GM18499 (cell line): ENCODE results near the gene IL17RA.

Experiments
- ATAC-seq: cut with Tn5 transposase; IDR thresholded peaks from one replicate; pipeline ENCODE4 v1.9.1; 2021; ENCODE audit warnings: moderate number of reproducible peaks; ENCODE audit not compliant: insufficient read depth, unreplicated experiment

Gene IL17RA

DNA sequence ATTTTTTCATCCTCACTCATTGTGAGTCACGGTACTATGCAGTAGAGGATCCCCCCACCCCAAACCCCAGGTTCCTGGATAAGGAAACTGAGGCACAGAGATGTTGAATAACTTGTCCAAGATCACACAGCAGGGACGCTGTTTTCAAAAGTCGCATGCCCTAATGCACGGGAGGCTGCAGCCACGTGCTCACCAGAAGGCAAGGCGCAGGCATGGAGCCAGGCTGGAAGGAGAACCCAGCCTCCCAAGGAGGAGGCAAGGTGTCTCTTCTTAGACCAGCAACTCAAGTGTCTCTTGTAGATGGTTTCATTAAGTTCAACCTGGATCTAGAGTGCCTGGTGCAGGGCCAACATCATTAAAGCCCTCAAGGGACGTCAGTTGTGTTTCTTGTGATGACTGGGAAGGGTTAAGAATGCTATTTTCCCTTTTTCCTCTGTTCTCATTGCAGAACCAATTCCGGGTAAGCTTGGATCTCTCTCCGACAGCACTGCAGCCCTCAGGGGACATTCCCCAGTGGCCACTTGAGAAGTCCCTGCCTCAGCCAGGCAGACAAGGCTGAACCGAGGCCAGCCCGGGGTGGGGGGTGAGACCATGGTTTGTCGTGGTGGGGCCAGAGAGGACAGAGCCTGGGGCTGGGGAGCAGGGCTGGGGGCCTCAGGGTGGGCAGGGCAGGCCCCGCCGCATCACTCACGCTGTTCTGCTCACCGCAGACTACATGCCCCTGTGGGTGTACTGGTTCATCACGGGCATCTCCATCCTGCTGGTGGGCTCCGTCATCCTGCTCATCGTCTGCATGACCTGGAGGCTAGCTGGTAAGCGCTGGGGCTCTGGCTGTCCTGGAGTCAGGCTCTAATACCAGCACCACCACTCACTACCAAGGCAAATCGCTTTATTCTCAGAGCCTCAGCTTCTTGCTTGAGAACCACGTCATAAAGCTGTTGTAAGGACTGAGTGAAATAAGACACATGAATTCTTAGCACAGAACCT lies 20.6 kb downstream of the IL17RA start:
- no peak for ATAC-seq

DNA sequence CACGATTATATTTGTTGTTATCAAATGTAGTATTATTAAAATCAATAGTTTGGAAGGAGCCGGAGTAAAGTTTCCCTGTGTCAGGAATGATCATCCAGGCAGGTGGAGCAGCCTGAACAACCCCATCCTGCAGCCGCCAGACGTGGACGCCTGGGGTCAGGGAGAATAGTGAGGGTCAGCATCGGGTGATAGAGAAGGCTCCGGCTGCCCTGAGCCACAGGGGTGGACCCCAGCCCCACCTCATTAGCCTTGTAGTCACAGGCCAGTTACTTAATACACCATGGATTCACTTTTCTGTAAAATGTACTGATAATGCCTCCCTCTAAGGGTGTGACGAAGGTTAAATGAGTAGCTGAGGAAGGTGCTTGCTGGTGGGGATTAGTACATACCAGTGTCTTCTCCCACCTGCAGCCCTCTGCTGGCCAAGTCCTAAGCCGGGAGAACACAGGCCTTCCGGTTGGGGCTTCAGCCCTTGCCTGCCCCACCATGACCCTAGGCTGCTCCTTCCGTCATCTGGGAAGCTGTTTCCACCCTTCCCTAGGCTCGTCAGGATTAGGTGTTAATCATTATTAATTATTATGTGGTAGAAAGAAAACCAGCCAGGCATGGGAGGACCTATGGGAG lies 21.5 kb downstream of the IL17RA start:
- no peak for ATAC-seq

DNA sequence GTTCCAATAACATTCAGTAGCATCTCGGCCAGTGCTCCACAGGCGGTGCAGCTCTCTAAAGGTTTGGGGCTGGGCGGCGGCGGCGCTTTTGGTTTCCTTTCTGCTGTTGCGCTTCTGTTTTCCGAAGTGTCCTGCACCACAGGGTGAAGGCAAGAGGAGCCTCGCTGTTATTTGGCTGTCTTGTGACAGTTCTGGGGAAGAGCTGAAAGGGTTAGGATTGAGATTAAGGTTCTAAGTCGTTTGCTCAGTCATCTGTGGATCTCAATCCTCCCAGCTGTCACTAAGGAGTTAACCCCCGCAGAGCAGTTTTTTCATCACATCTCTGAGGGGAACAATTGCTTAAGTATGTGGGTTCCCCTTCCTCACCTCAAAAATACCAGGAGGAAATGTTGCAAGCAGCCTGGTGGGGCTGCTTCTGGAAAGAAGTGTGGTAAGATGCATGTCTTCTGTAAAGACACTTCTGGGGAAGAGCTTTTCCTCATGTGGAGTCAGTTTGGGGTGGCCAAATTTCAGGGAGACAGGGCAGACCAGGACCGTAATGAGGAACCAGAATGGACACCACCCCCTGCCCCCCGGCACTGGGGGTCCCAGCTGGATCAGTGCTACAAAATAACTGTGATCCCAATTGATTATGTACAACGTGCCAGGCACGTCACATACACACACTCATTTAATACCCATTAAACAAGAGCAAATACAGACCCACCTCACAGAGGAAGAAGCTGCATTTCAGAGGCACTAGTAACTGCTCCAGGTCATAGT lies 22.2 kb downstream of the IL17RA start:
- ATAC-seq = no peak

DNA sequence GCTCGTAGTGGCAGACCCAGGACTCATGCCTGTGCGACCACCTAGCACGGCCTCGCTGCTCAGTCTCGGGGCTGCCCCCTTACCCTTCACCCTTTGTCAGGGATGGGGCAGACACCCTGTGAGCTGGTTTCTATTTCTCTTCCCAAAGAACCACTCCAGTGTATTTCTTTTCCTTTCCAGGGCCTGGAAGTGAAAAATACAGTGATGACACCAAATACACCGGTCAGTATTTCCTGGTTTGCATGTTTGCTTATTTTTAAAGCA lies 22.7 kb downstream of the IL17RA start:
- no peak for ATAC-seq

DNA sequence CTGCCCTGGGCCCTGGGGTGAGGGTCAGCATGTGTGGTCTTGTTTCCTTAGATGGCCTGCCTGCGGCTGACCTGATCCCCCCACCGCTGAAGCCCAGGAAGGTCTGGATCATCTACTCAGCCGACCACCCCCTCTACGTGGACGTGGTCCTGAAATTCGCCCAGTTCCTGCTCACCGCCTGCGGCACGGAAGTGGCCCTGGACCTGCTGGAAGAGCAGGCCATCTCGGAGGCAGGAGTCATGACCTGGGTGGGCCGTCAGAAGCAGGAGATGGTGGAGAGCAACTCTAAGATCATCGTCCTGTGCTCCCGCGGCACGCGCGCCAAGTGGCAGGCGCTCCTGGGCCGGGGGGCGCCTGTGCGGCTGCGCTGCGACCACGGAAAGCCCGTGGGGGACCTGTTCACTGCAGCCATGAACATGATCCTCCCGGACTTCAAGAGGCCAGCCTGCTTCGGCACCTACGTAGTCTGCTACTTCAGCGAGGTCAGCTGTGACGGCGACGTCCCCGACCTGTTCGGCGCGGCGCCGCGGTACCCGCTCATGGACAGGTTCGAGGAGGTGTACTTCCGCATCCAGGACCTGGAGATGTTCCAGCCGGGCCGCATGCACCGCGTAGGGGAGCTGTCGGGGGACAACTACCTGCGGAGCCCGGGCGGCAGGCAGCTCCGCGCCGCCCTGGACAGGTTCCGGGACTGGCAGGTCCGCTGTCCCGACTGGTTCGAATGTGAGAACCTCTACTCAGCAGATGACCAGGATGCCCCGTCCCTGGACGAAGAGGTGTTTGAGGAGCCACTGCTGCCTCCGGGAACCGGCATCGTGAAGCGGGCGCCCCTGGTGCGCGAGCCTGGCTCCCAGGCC lies 23.7 kb downstream of the IL17RA start:
- no peak for ATAC-seq

DNA sequence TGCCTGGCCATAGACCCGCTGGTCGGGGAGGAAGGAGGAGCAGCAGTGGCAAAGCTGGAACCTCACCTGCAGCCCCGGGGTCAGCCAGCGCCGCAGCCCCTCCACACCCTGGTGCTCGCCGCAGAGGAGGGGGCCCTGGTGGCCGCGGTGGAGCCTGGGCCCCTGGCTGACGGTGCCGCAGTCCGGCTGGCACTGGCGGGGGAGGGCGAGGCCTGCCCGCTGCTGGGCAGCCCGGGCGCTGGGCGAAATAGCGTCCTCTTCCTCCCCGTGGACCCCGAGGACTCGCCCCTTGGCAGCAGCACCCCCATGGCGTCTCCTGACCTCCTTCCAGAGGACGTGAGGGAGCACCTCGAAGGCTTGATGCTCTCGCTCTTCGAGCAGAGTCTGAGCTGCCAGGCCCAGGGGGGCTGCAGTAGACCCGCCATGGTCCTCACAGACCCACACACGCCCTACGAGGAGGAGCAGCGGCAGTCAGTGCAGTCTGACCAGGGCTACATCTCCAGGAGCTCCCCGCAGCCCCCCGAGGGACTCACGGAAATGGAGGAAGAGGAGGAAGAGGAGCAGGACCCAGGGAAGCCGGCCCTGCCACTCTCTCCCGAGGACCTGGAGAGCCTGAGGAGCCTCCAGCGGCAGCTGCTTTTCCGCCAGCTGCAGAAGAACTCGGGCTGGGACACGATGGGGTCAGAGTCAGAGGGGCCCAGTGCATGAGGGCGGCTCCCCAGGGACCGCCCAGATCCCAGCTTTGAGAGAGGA lies 24.5 kb downstream of the IL17RA start:
- ATAC-seq = no peak

DNA sequence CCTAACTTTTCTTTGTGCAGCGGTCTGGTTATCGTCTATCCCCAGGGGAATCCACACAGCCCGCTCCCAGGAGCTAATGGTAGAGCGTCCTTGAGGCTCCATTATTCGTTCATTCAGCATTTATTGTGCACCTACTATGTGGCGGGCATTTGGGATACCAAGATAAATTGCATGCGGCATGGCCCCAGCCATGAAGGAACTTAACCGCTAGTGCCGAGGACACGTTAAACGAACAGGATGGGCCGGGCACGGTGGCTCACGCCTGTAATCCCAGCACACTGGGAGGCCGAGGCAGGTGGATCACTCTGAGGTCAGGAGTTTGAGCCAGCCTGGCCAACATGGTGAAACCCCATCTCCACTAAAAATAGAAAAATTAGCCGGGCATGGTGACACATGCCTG lies 25.2 kb downstream of the IL17RA start:
- no peak for ATAC-seq

DNA sequence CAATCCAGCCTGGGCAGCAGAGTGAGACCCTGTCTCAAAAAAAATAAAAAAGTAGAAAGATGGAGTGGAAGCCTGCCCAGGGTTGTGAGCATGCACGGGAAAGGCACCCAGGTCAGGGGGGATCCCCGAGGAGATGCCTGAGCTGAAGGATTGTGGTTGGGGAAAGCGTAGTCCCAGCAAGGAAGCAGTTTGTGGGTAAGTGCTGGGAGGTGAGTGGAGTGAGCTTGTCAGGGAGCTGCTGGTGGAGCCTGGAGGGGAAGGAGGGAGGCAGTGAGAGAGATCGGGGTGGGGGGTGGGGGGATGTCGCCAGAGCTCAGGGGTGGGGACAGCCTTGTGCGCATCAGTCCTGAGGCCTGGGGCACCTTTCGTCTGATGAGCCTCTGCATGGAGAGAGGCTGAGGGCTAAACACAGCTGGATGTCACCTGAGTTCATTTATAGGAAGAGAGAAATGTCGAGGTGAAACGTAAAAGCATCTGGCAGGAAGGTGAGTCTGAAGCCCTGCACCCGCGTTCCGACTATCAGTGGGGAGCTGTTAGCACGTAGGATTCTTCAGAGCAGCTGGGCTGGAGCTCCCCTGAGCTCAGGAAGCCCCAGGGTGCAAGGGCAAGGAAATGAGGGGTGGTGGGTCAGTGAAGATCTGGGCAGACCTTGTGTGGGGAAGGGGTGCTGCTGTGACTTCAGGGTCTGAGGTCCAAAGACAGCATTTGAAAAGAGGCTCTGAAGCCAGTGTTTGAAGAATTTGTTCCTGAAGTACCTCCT lies 26.2 kb downstream of the IL17RA start:
- ATAC-seq = no peak

DNA sequence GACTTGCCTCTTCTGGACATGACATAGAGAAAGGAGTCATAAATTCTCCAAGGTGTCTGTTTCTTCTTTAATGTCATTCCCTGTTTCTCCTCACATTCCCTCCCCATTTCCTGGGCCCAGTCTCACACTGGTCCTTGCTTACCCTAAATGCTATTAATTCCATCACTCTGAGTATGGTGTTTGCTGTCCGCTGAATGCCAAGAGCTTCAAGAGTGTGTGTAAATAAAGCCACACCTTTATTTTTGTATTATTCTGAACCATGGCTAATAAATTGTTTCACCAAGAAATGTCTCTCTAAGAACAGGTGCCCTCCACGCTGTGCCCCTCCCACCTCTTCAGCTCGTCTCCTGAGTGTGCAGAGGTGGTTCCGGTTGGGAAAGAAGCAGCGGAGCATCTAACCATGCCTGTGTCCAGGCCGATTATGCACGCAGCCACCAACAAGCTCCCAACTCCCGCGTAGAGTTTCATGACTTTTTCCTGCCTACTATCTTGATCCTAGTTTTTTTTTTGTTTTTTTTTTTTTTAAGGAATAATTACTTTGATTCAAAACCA lies 27.8 kb downstream of the IL17RA start:
- ATAC-seq = no peak

DNA sequence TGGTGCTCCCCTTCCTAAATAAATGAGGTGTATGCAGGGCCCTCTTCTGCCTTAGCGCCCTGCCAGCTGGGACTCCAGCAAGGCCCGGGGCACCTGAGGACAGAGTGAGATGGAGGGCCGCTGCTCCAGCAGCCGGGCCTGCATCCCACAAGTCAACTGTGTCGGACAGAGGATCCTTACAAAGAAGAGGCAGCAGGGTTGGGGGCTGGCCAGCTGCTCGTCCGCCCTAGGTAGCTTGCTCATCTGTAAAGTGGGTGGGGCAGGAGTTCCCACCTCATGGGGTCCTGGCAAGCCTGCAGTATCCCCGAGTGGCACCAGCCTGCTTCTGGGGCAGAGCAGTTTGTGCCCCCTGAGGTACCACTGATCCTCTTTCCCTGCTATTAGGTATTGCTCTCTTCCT lies 28.8 kb downstream of the IL17RA start:
- no peak for ATAC-seq

DNA sequence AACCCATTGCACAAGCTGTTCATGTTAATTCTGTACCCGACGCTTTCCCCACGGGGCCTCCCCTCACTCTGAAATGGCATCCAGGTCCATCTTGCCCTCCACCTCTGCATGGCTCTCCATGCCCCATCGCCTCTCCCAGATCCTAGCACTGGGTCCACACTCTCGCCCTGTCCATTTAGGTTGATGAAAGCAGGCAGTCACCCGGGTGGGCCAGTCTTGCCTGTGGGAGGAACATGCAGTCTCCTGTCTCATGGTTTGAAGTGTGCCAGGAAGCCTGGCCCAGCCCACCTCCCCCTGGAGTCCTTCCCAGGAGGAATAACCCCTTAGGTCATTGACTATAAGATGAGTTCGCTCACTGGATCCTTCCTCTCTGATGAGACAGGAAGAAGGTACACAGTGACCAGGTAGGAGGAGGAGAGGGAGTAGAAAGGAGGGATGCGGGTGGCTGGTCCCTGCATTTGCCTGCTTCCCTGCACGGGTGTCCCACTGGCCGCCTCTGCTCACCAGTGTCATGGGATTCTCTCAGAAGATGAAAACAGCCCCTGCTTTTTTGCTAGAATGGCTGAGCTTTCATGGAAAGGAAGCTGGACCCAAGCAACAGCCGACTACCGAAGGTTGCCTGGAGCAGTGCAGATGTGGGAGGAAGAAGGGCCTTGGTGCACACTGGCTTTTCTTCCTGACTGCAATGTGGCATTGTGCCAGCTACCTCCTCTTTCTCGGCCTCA lies 29.5 kb downstream of the IL17RA start:
- ATAC-seq = no peak

DNA sequence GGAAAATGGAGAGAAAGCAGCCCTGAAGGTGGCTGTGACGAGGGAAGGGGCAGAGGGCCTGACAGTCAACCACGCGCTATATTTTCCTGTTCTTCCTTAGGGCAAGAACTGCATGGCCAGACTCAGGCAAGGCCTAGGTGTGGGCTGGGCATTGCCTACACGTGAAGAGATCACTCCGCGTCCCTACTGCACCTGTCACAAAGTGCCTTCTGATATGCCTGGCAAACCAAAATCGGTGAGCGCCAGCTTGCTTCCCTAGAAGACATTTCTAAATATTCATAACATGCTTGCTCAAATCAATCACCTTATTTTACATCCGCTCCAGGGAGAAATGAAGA lies 30.1 kb downstream of the IL17RA start:
- ATAC-seq = no peak

DNA sequence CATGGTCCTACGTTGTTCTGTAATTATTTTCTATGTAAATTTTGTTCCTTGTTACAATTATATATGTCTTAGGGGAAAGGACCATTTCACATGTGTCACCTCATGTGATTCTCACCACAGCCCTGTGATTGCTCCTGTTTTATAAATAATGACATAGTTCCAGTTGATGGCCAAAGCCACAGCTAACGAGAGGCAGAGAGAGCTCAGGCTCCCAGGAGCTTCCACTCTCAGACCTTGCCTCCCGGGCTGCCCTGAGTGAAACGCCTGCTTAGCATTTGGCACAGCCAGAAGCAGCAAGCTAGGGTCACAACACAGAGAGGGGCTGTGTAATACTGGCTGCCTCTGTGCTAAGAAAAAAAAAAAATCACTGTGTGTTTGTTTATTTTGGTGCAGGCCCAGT lies 30.4 kb downstream of the IL17RA start:
- ATAC-seq = no peak

DNA sequence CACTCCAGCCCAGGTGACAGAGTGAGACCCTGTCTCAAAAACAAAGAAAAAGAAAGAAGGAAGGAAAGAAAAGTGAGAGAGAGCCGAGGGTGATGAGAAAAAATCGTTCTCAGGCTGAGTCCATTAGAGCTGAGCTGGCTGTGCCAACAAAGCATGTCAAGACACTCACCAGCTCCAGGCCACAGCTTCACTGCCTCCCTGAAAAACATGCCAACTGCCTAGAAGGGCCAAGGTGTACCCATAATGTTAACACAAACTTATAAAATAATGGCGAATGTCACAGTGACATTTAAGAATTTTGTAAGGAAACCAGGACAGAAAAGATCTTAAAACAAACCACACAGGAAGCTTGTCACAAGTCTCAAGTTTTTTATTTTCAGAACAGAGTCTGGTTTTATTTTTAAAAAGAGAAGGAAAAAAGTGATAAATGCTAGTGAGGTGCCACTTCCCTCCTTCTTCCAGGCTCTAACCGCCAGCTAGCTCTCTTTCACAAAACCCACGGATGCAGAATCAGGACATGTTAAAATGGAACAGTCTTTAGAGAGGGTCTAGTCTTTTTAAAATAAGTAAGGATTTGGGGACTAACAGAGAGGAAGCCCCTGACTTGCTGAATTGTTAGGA lies 31.3 kb downstream of the IL17RA start:
- no peak for ATAC-seq

DNA sequence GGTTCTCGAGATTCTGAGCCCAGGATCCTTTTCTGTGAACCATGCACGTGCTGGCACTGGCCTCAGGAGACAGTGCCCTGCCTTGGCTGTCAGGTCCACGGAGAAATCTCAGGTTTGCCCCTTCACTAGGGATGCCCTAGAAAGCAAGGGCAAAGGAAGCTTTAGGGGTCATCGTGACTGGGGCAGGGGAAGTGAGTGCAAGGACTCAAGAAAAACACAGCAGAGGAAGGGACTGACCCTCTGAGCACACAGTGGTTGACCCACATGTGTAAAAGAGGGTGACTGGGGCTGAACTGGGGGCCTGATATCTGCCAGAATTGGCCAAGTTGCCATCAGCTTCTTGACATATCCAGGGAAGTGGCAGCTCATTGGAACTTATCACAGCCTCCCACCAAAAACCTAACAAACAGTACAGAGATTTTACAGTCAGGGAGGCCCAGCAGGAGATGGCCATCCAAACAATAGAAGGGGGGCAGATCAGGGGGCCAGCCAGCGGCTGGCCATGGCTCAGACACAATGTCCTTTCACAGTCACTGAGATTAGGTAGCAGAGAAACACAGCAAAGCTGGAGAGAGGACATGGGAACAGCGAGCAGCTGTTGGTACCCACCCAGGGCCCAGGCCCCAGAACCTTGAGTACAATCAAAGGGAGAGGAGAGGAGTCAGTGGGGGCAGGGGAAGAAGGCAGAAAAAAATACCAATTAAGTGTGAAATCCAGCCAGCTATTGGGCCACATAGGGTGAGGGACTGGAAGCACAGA lies 32.0 kb downstream of the IL17RA start:
- no peak for ATAC-seq

DNA sequence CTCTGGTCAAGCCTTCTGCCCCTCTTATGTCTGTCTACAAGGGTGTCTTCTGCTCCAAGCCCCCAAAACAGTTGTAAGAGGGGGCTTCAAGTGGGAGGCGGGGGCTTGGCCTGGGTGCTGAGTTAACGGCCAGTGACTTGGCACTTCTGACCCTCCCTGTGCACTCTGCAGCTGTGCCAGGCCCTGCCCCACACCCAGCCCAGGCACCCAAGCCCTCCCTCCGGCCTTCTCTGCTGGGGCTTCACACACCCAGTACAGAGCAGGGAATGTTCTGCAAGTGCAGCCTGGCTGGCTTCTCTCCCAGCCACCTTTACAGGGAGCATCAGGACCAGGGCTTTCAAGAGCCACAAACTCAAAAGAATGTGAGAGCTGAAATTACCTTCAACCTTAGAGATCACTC lies 32.6 kb downstream of the IL17RA start:
- no peak for ATAC-seq

DNA sequence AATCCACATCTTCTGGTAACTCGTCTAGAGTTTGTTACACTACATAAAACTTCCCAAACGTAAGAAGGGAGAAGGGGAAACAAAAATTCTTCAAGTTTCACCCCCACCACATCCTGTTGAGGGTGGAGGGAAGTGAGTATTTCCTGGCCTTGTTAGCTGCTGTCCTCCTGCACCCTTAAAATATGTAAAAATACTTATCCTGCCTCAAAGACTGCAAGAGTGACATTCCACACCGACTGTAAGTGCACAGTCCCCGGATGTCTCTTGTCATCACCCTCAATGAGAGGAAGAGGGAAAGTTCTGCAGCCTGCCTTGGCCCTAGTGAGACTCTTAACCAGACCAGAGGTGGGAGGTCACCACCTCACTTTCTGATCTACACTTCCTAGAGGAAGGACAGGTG lies 33.1 kb downstream of the IL17RA start:
- ATAC-seq = no peak
